ENCODE data around the gene ZNF426.

The ZNF426 gene

GRCh38 chr19:9494096-9494495 lies 44.3 kb downstream of the ZNF426 start:
- no peak for DNase-seq

- no peak for DNase-seq
Observed at GRCh38 chr19:9487016-9487415, 51.4 kb downstream of the ZNF426 start.

GRCh38 chr19:9485140-9485539 lies 53.3 kb downstream of the ZNF426 start:
- DNase-seq = no peak

- DNase-seq = no peak
Observed at GRCh38 chr19:9474975-9475374, 63.5 kb downstream of the ZNF426 start.
